Measurements from ENCODE around the gene PRICKLE2.

DNA sequence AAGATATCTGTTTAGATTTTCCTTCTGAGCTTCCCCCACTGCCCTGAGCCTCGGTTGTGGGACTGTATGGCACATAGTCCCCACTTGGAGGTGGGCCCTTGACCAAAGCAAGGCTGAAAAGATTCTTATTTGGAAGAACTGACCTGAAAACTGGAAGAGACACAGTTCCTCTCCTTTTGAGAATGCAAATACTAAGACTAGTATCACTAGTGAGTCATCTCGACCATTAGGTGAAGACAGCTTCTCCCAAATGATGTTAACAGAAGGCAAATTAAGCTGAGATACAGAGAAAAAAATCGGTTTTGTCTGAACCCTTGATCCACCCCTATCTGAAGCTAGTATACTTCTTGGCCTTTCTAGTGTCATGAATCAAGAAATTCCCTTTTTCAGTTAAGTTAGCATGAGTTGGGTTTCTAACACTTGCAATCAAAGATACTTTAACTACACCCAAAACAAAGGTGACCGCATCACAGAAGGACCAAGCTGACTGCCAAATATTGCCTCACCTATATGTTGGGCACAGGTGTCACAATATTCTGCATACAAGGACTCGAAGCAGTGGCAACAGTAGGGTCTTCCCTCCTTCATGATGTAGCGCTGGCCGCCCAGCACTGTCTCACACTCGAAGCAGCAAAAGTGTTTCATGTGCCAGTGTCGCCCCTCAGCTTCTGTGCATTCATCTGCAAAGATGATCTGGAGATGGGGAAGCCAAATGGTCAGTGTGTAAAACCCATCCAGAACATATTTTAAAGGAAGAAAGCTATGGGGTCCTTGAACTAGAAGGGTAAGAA, 72.4 kb downstream of the PRICKLE2 start:
- TF ChIP-seq, protein P1, sequence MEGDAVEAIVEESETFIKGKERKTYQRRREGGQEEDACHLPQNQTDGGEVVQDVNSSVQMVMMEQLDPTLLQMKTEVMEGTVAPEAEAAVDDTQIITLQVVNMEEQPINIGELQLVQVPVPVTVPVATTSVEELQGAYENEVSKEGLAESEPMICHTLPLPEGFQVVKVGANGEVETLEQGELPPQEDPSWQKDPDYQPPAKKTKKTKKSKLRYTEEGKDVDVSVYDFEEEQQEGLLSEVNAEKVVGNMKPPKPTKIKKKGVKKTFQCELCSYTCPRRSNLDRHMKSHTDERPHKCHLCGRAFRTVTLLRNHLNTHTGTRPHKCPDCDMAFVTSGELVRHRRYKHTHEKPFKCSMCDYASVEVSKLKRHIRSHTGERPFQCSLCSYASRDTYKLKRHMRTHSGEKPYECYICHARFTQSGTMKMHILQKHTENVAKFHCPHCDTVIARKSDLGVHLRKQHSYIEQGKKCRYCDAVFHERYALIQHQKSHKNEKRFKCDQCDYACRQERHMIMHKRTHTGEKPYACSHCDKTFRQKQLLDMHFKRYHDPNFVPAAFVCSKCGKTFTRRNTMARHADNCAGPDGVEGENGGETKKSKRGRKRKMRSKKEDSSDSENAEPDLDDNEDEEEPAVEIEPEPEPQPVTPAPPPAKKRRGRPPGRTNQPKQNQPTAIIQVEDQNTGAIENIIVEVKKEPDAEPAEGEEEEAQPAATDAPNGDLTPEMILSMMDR (IDR thresholded peaks at IDR 0.05), result no peak
- no peak for TF ChIP-seq ZFX (IDR thresholded peaks at IDR 0.05; ENCODE audit: borderline replicate concordance)
